Measurements from ENCODE around the gene ERC1.

ERC1 gene

DNA sequence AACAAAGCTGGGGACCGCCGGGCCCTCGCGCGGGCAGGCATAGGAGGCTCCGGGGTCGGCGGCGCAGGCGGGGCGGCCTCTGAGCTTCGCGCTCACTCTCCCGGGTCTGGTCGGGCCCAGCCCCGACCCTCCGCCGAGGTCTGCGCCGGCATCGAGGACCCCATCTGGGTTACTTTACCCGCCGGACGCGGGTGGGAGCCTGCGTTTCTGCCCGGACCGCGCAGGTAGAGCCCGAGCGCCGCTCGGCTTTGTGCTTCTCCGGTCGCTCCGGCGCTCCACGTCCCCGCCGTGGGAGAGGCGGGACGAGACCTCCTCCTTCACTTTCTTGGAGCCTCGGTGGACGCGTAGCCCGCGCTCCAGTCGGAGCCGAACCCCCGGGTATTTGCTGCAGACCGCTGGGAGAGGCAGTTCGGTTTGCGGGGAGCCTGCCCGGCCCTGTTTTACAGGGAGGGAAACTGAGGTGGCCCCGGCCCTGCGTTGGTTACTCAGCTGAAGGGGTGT lies 540.2 kb downstream of the ERC1 start:
- H3K27ac Mint-ChIP-seq = no peak overlapping the region
- H3K36me3 Mint-ChIP-seq = no peaks in the 10 kb centered on the region

DNA sequence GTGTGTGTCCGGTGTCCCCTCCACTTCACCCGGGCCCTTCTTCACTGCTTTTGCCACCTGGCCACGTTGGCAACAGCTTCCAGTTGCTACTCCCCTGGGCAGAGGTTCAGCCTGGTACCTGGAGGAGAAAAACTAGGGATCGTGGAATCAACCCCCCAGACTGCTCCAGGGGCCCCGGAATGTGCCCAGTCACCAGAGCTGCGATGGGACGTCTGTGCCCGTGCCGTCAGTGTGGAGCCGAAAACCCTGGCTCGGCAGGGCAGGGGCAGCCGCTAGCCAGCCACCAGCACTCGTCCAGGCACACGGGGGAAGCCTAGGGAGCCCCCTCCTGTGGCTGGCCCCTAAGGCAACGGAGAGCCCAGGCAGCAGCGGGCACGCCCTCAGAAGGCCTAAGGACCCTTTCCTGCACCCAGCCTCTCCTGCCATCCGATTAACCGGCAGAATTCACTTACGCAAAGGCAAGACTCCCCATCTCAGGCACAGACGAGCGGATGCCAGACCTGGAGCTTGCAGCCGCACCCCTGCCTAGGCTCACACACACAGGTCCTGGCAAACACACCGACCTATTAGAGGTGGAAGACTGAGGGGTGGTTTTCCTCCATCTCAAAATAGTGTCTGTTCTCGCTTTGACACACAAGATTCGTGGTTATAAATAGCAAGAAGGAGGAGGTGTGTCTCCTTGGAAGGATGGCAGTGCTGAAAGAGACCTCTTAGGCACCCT lies 540.8 kb downstream of the ERC1 start:
- no peaks in the 10 kb centered on the region for H3K36me3 Mint-ChIP-seq
- peak overlapping the region; percentile 16 for H3K4me3 Mint-ChIP-seq
- peaks cover 91% of the 10 kb centered on the region for H3K27me3 Mint-ChIP-seq
- no peak for DNase-seq
- no peak overlapping the region for H3K27ac Mint-ChIP-seq
- CTCF ChIA-PET = interaction anchor here (2.5 to 3.2 kb wide), 2 partner anchors 51 to 414 kb away, joined by 10 to 17 read pairs; no protein-coding TSS in a partner anchor
- no peaks in the 10 kb centered on the region for H3K9me3 Mint-ChIP-seq
- H3K4me1 Mint-ChIP-seq = peaks cover 32% of the 10 kb centered on the region

More for the DNA sequence above, 540.2 kb downstream of the ERC1 start:
- H3K4me3 Mint-ChIP-seq = peak overlapping the region; percentile 16
- no peaks in the 10 kb centered on the region for H3K9me3 Mint-ChIP-seq
- H3K4me1 Mint-ChIP-seq = peaks cover 32% of the 10 kb centered on the region
- CTCF ChIA-PET = interaction anchor here (3.2 kb wide), 1 partner anchor 413 kb away, joined by 17 read pairs; no protein-coding TSS in a partner anchor
- H3K27me3 Mint-ChIP-seq = peaks cover 91% of the 10 kb centered on the region
- DNase-seq = no peak

DNA sequence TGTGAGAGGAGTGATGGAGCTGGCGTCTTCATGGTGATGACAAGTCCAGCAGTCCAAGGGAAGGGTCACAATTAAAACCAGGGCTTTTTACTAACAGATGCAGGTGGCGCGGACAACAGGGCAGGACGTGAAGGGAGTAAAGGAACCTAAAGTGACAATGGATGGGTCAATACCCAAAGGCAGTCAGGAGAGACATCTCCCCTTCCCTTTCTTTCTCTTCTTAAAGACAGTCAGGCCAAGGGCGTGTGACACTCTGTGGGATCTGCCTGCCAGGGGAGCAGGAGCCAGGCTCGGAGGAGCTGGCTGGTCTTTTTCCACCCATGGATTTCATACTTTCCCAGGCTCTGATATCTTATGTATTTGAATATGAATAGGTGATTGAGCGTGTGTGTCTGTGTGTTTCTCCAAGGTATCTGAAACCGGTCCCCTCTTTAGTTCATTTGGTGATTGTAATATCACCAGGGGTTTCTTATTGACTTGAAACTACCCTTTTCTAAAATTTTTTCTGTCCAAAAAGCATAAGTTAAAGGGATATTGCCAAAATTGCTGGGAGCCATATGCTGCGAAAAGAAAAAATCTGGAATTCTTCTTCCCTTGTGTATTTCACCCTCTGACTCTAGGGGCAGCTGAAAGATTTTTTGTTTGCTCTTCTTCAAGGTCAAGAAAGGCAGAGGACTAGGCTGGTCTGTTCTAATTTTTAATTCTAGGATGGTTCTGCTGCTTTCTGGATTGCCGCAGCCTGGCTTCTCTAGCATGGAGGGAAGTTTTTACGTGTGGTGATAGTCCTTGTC lies 541.5 kb downstream of the ERC1 start:
- H3K36me3 Mint-ChIP-seq = no peaks in the 10 kb centered on the region
- CTCF ChIA-PET = interaction anchor here (0.7 to 3.2 kb wide), 5 partner anchors 13 to 415 kb away, joined by 3 to 17 read pairs (median 3); no protein-coding TSS in a partner anchor
- H3K4me1 Mint-ChIP-seq = peaks cover 32% of the 10 kb centered on the region
- H3K27ac Mint-ChIP-seq = no peak overlapping the region
- peaks cover 91% of the 10 kb centered on the region for H3K27me3 Mint-ChIP-seq
- DNase-seq = no peak
- no peak overlapping the region for H3K4me3 Mint-ChIP-seq
- no peaks in the 10 kb centered on the region for H3K9me3 Mint-ChIP-seq

DNA sequence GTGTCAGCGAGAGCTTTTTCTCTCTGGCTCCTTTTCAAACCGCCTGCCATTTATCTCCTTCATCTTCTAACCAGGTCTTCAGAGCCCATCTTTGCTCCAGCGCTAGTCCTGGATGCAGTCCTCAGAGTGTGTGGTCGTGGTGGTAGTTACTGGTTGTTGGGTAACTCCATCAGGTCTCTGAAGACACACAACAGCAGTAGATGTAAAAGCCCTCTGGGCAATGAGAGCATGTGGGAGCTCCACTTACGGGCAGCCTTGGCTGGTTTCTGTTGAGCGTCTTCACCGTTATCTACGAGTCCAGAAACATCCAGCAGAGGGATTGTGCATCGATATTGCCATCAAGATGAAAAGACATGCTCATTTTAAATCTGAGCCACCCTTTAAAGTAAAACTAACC lies 542.2 kb downstream of the ERC1 start:
- no peak overlapping the region for H3K27ac Mint-ChIP-seq
- no peaks in the 10 kb centered on the region for H3K9me3 Mint-ChIP-seq
- H3K27me3 Mint-ChIP-seq = peaks cover 91% of the 10 kb centered on the region
- CTCF ChIA-PET = interaction anchor here (0.7 to 3.2 kb wide), 5 partner anchors 13 to 415 kb away, joined by 3 to 17 read pairs (median 3); no protein-coding TSS in a partner anchor
- peaks cover 32% of the 10 kb centered on the region for H3K4me1 Mint-ChIP-seq
- peak; percentile 44 for DNase-seq
- H3K36me3 Mint-ChIP-seq = no peaks in the 10 kb centered on the region
- no peak overlapping the region for H3K4me3 Mint-ChIP-seq

DNA sequence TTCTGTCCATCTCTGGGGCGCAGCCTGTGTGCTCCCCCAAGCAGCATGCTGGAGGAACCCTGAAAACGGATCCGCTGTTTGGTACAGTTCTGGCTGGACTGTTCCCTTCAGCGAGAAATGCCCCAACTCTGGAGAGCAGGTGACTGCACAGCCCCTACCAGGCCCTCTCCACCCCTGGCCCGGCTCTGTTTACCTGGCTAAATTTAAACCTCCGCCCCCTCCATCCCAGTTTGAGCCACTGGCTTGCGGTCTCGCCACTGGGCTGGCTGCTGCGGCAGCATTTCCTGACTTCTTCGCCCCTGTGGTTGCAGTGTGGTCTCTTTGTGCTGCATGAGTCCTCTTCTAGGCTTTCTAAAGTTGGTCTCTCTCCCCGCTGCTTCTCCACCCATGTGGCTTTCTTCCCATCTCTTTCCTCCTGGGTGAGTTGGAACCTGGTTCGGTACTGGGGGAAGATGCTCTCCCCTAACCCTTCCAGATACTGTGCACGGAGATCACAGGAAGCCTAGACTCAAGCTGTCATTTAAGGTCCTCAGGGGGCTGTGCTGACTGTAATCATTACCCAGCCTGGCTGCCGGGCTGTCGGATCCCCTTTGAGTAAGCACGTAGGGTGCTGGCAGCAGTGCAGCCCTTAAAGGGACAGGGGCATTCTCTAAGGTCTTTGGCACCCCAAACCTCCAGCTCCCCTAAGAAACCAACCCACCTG lies 542.7 kb downstream of the ERC1 start:
- CTCF ChIA-PET = interaction anchor here (0.7 to 3.2 kb wide), 7 partner anchors 10 to 416 kb away, joined by 3 to 17 read pairs (median 3); no protein-coding TSS in a partner anchor
- Mint-ChIP-seq H3K4me1 (peaks cover 32% of the 10 kb centered on the region), H3K27me3 (peaks cover 91% of the 10 kb centered on the region), H3K4me3 (peak overlapping the region; percentile 37), H3K36me3 (no peaks in the 10 kb centered on the region), H3K9me3 (no peaks in the 10 kb centered on the region), H3K27ac (no peak overlapping the region)
- peak; percentile 62 for DNase-seq

DNA sequence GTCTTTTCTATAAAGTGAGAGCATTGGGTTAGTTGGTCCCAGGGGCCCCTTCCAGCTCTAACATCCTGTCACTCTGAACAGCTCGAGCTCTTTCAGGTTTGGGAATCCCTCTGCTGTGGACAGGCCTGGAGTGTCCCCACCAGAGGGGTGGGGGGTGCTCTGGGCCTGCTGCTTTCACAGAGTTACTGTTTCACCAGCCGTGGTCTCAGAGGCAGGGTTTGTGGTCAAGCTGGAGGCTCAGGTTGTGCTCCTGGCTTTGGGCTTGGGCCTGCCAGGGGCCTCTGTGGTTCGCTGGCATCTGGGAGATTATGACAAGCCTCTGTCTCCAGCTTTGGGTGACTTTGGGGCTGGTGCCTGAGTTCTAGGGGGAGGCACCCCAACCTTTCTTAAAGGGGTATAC lies 543.7 kb downstream of the ERC1 start:
- no peaks in the 10 kb centered on the region for H3K9me3 Mint-ChIP-seq
- peaks cover 28% of the 10 kb centered on the region for H3K4me1 Mint-ChIP-seq
- H3K27ac Mint-ChIP-seq = no peak overlapping the region
- CTCF ChIA-PET = interaction anchor here (1.0 to 2.5 kb wide), 4 partner anchors 9 to 417 kb away, joined by 3 to 10 read pairs (median 6); no protein-coding TSS in a partner anchor
- H3K36me3 Mint-ChIP-seq = no peaks in the 10 kb centered on the region
- H3K27me3 Mint-ChIP-seq = peaks cover 90% of the 10 kb centered on the region
- no peak overlapping the region for H3K4me3 Mint-ChIP-seq
- no peak for DNase-seq

DNA sequence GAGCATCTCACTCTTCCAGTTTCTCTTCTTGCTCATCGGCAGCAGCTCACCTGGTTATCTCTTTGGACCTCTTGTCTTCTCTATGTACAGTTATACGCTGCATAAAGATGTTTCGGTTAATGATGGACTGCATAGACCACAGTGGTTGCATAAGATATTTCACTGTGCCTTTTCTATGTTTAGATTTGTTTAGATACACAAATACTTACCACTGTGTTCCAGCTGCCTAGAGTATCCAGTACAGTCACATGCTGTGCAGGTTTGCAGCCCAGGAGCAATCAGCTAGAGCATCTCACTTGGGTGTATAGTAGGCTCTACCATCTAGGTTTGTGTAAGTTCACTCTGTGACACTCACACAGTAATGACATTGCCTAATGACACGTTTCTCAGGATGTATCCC lies 545.8 kb downstream of the ERC1 start:
- no peak for DNase-seq
- Mint-ChIP-seq H3K9me3 (no peaks in the 10 kb centered on the region), H3K27me3 (peaks cover 90% of the 10 kb centered on the region), H3K36me3 (no peaks in the 10 kb centered on the region), H3K27ac (no peak overlapping the region), H3K4me3 (no peak overlapping the region), H3K4me1 (peaks cover 27% of the 10 kb centered on the region)
- CTCF ChIA-PET = no interaction called here

DNA sequence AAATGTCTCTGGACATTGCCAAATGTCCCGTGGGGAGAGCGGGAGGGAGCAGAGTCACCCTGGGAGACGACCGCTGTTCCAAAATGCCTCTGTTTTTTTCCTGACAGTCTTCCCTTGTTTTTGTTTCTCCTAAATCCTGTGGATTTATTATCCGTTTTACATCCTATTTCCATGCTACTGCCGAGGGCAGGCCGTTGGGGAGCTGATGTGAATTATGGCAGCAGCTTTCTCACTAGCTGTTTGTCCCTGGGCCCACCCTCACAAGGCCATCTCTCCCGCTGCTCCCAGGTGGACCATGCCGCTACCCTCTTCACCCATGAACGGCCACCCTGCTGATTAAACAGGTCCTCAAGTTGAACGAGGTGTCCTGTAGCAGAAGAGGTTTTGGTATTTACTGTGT lies 548.1 kb downstream of the ERC1 start:
- no peak for DNase-seq
- H3K4me3 Mint-ChIP-seq = no peak overlapping the region
- peaks cover 77% of the 10 kb centered on the region for H3K27me3 Mint-ChIP-seq
- H3K9me3 Mint-ChIP-seq = no peaks in the 10 kb centered on the region
- CTCF ChIA-PET = no interaction called here
- no peak overlapping the region for H3K27ac Mint-ChIP-seq
- no peaks in the 10 kb centered on the region for H3K36me3 Mint-ChIP-seq
- peaks cover 4% of the 10 kb centered on the region for H3K4me1 Mint-ChIP-seq

DNA sequence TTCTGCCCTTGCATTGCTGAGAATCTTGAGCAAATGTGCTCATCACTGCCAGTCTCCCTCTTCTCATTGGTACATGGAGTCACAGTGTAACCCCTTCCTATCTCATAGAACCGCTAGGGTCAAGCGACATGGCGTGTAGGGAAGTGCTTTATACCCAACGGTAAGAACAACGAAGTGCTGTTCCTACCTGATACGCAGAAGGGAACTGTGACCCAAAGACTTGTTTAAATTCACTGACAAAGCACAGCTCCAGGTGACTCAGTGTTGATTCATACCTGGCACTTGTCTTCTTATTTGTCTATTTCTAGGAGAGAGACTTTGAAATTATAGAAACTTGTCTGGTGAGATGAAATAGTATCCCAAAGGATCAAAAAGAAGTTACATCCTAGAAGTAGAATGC lies 549.7 kb downstream of the ERC1 start:
- Mint-ChIP-seq H3K27ac (no peak overlapping the region), H3K4me3 (no peak overlapping the region), H3K36me3 (no peaks in the 10 kb centered on the region), H3K27me3 (peaks cover 62% of the 10 kb centered on the region), H3K9me3 (no peaks in the 10 kb centered on the region), H3K4me1 (no peaks in the 10 kb centered on the region)
- DNase-seq = no peak
- CTCF ChIA-PET = interaction anchor here (2.4 kb wide), 1 partner anchor 422 kb away, joined by 5 read pairs; no protein-coding TSS in a partner anchor

DNA sequence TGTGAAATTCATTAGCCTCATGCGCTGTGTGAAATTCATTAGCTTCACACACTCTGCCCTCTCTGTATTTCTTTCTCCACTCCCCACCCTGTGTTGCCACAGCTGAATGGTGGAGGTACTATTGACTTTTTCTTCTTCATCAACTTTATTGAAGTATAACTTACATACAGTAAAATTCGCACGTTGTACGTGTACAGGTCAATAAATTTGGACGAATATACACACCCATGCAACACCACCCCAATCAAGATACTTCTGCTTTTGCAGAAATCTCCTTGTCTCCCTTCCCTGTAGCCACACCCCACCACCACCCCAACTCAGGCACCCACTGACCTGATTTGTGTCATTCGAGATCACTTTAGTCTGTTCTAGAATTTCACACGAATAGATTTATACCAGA lies 551.6 kb downstream of the ERC1 start:
- no peak overlapping the region for H3K4me3 Mint-ChIP-seq

DNA sequence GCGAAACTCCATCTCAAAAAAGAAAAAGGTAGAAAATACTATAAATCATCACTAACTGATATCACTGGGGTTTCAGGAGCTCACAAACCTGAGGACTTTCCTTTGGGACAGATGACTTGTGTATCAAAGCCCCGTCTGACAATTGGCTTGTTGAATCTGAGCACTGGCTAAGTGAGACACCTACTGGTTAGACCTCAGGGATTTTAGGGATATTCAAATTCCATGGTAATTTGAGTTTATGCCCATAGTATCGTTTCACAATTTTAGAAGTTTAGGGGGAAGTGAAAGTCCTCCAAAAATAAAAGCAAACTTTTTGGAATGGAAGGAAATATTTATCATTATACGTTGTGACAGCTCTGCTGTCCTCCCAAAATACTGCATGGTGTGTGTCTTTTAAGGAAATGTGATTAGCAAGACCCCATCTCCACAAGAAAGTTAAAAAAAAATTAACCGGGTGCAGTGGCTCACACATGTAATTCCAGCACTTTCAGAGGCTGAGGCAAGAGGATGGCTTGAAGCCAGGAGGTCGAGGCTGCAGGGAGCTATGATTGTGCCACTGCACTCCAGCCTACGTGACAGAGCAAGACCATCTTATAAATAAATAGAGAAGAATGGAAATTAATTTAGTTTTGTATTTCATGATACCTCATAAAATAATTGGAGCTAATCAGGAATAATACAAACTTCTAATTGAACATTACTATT lies 554.1 kb downstream of the ERC1 start:
- Mint-ChIP-seq H3K4me3 (no peak overlapping the region), H3K9me3 (no peaks in the 10 kb centered on the region), H3K36me3 (no peaks in the 10 kb centered on the region), H3K27ac (no peak overlapping the region), H3K27me3 (peaks cover 38% of the 10 kb centered on the region), H3K4me1 (no peaks in the 10 kb centered on the region)
- DNase-seq = no peak
- CTCF ChIA-PET = interaction anchor here (1.9 kb wide), 1 partner anchor 427 kb away, joined by 8 read pairs; no protein-coding TSS in a partner anchor

More for the DNA sequence above, 551.6 kb downstream of the ERC1 start:
- no peak overlapping the region for H3K27ac Mint-ChIP-seq
- H3K27me3 Mint-ChIP-seq = peaks cover 54% of the 10 kb centered on the region
- CTCF ChIA-PET = no interaction called here
- no peak for DNase-seq
- no peaks in the 10 kb centered on the region for H3K4me1 Mint-ChIP-seq
- no peaks in the 10 kb centered on the region for H3K36me3 Mint-ChIP-seq
- no peaks in the 10 kb centered on the region for H3K9me3 Mint-ChIP-seq

All from activated naive CD4-positive, alpha-beta T cell treated with anti-CD3 and anti-CD28 coated beads, Interleukin-2, amount 10 ng/mL, durations not matched to agents 7 days and 5 days (primary cell).